Type B pancreatic cell (in vitro differentiated cells): ENCODE measurements around the gene PNPO. TPM values are rescaled to one million over a fixed set of nuclear protein-coding genes. Genes with fewer than 3 reads are reported as not detected.
A peak's percentile ranks its signal among the peaks of the same experiment; 100 is the strongest.

Experiments
- DNase-seq: peaks from one replicate; pipeline ENCODE4 v3.0.0; 2021; ENCODE audit warnings: mixed read lengths; ENCODE audit not compliant: unreplicated experiment; ENCODE audit errors: extremely low spot score
- H3K27ac Mint-ChIP-seq: 2 replicates; pipeline ENCODE4 v1.8.0; 2021; ENCODE audit warnings: mild to moderate bottlenecking, mixed read lengths
- H3K27me3 Mint-ChIP-seq: 2 replicates; pipeline ENCODE4 v1.8.0; 2021; ENCODE audit warnings: mixed read lengths
- H3K36me3 Mint-ChIP-seq: 2 replicates; pipeline ENCODE4 v1.8.0; 2021; ENCODE audit warnings: mixed read lengths
- H3K4me1 Mint-ChIP-seq: one replicate; pipeline ENCODE4 v1.8.0; 2021; ENCODE audit warnings: mixed read lengths; ENCODE audit not compliant: unreplicated experiment
- H3K4me3 Mint-ChIP-seq: 2 replicates; pipeline ENCODE4 v1.8.0; 2021; ENCODE audit warnings: mild to moderate bottlenecking, mixed read lengths
- H3K9me3 Mint-ChIP-seq: 2 replicates; pipeline ENCODE4 v1.8.0; 2021; ENCODE audit warnings: mixed read lengths
- CTCF ChIP-seq: fragments of 200-600 bp; sonication (generic); conservative IDR thresholded peaks from 2 replicates; pipeline ENCODE4 v1.5.0; 2021; ENCODE audit warnings: antibody characterized with exemption, mild to moderate bottlenecking
- total RNA-seq: library from RNA; stranded (reverse); gene quantifications from 2 replicates; pipeline ENCODE4 v1.2.1, GENCODE V29; 2021; ENCODE audit warnings: low replicate concordance

Gene PNPO
- total RNA-seq, 1 donor from 2014 or later, result 12.8 TPM

- Mint-ChIP-seq H3K27me3 (peaks cover 11% of the 10 kb centered on the region), H3K27ac (peak within 1 kb of the TSS; percentile 85)
Measured at GRCh38 chr17:47957591-47958490, 16.5 kb downstream of the PNPO start, which contains the start of gene PRR15L. TSS of gene PRR15L (minus strand) at chr17:47957883. CDS start at chr17:47953234, 4,649 bp downstream.

GRCh38 chr17:47959825-47960655 is 18.7 kb downstream of the PNPO start:
- Mint-ChIP-seq H3K4me3 (peak overlapping the region; percentile 91), H3K27me3 (peaks cover 11% of the 10 kb centered on the region), H3K9me3 (peaks cover 6% of the 10 kb centered on the region), H3K36me3 (no peaks in the 10 kb centered on the region), H3K4me1 (peaks cover 24% of the 10 kb centered on the region), H3K27ac (peak overlapping the region; percentile 85)
- no peak for TF ChIP-seq CTCF
- DNase-seq, result no peak

More at GRCh38 chr17:47957591-47958490, 16.5 kb downstream of the PNPO start, which contains the start of gene PRR15L:
- Mint-ChIP-seq H3K36me3 (no peaks in the 10 kb centered on the region), H3K4me3 (peak within 1 kb of the TSS; percentile 91), H3K9me3 (peaks cover 6% of the 10 kb centered on the region), H3K4me1 (peaks cover 24% of the 10 kb centered on the region)
- no peak for DNase-seq
- no peak for TF ChIP-seq CTCF

GRCh38 chr17:47961406-47961805 is 20.0 kb downstream of the PNPO start:
- Mint-ChIP-seq H3K27ac (no peak overlapping the region), H3K4me3 (no peak overlapping the region), H3K27me3 (peaks cover 11% of the 10 kb centered on the region), H3K4me1 (peaks cover 28% of the 10 kb centered on the region), H3K36me3 (no peaks in the 10 kb centered on the region), H3K9me3 (peaks cover 6% of the 10 kb centered on the region)
- DNase-seq, result no peak
- no peak for TF ChIP-seq CTCF

- Mint-ChIP-seq H3K27ac (no peak overlapping the region), H3K36me3 (no peaks in the 10 kb centered on the region), H3K4me1 (peaks cover 24% of the 10 kb centered on the region), H3K27me3 (peaks cover 11% of the 10 kb centered on the region), H3K4me3 (no peak overlapping the region), H3K9me3 (peaks cover 6% of the 10 kb centered on the region)
- TF ChIP-seq CTCF, result no peak
- DNase-seq, result no peak
Measured at GRCh38 chr17:47962901-47963300, 21.5 kb downstream of the PNPO start.

GRCh38 chr17:47964856-47965255 is 23.5 kb downstream of the PNPO start:
- no peak for DNase-seq
- no peak for TF ChIP-seq CTCF
- Mint-ChIP-seq H3K36me3 (no peaks in the 10 kb centered on the region), H3K9me3 (peaks cover 6% of the 10 kb centered on the region), H3K4me1 (peaks cover 8% of the 10 kb centered on the region), H3K4me3 (no peak overlapping the region), H3K27ac (no peak overlapping the region), H3K27me3 (peaks cover 3% of the 10 kb centered on the region)
